PC-9 (cell line): Measurements from ENCODE around the gene HLX.

Experiments used
- CTCF ChIP-seq: fragments of 200-600 bp; sonication (generic); conservative IDR thresholded peaks from 2 replicates; pipeline ENCODE4 v1.6.1; 2017; ENCODE audit warnings: mixed run types, antibody characterized with exemption, mild to moderate bottlenecking, moderate library complexity
- EZH2 ChIP-seq: fragments of 200-600 bp; sonication (generic); IDR thresholded peaks from 2 replicates; pipeline ENCODE4 v1.8.0; 2017; ENCODE audit warnings: antibody characterized with exemption, low read depth

- no peak for TF ChIP-seq CTCF
- no peak for TF ChIP-seq EZH2
Observed at GRCh38 chr1:220872296-220872695, 6.9 kb upstream of the HLX start.
